NT2/D1 (cell line): ENCODE results near the gene TMEM204.

ENCODE experiments used
- DNase-seq: peaks from one replicate; pipeline ENCODE4 v3.0.0-alpha.2; 2011; ENCODE audit warnings: low read depth, low spot score
- H3K27me3 ChIP-seq: 2 replicates; pipeline ENCODE4 v1.6.0; 2011; ENCODE audit warnings: mild to moderate bottlenecking; ENCODE audit not compliant: insufficient read length, insufficient read depth
- H3K36me3 ChIP-seq: 2 replicates; pipeline ENCODE4 v1.6.1; 2011; ENCODE audit warnings: mild to moderate bottlenecking, low read length, mixed read lengths; ENCODE audit not compliant: insufficient read depth, insufficient read length
- H3K4me1 ChIP-seq: 2 replicates; pipeline ENCODE4 v1.5.1; 2011; ENCODE audit not compliant: insufficient read depth, insufficient read length
- H3K4me3 ChIP-seq: 2 replicates; pipeline ENCODE4 v1.5.1; 2011; ENCODE audit warnings: low read depth; ENCODE audit not compliant: insufficient read length
- H3K9ac ChIP-seq: 2 replicates; pipeline ENCODE4 v1.6.0; 2011; ENCODE audit warnings: low read depth; ENCODE audit not compliant: insufficient read length
- H3K9me3 ChIP-seq: 2 replicates; pipeline ENCODE4 v1.5.1; 2011; ENCODE audit warnings: mild to moderate bottlenecking, low read length; ENCODE audit not compliant: insufficient read depth
- SUZ12 ChIP-seq: IDR thresholded peaks from 2 replicates; pipeline ENCODE4 v1.6.1; 2011; ENCODE audit not compliant: insufficient read length, insufficient read depth; ENCODE audit errors: extremely low read depth
- YY1 ChIP-seq: IDR thresholded peaks from 2 replicates; pipeline ENCODE4 v1.6.1; 2011; ENCODE audit not compliant: insufficient read length, insufficient read depth
- ZNF274 ChIP-seq: IDR thresholded peaks from 2 replicates; pipeline ENCODE4 v1.6.1; 2011; ENCODE audit warnings: mild to moderate bottlenecking, low read depth, low read length

The TMEM204 gene

GRCh38 chr16:1537763-1538289 is 4.4 kb downstream of the TMEM204 start:
- no peaks in the 10 kb centered on the region for H3K27me3 ChIP-seq
- DNase-seq, result no peak

GRCh38 chr16:1538804-1539520 is 5.5 kb downstream of the TMEM204 start:
- DNase-seq, result no peak
- TF ChIP-seq YY1 (no peak), SUZ12 (no peak), ZNF274 (no peak)
- Histone ChIP-seq H3K9ac (no peak overlapping the region), H3K4me1 (peaks cover 20% of the 10 kb centered on the region), H3K36me3 (no peaks in the 10 kb centered on the region), H3K4me3 (no peak overlapping the region), H3K9me3 (no peaks in the 10 kb centered on the region), H3K27me3 (no peaks in the 10 kb centered on the region)

More at GRCh38 chr16:1537763-1538289, 4.4 kb downstream of the TMEM204 start:
- Histone ChIP-seq H3K9me3 (no peaks in the 10 kb centered on the region), H3K4me1 (peaks cover 24% of the 10 kb centered on the region), H3K36me3 (no peaks in the 10 kb centered on the region), H3K9ac (no peak overlapping the region), H3K4me3 (no peak overlapping the region)
- no peak for TF ChIP-seq YY1
- TF ChIP-seq SUZ12, result no peak
- no peak for TF ChIP-seq ZNF274

- no peak overlapping the region for H3K9ac ChIP-seq
- peaks cover 18% of the 10 kb centered on the region for H3K4me1 ChIP-seq
- TF ChIP-seq ZNF274, result no peak
- TF ChIP-seq SUZ12, result no peak
- H3K36me3 ChIP-seq, result no peaks in the 10 kb centered on the region
- no peak for DNase-seq
- no peaks in the 10 kb centered on the region for H3K27me3 ChIP-seq
- H3K4me3 ChIP-seq, result no peak overlapping the region
- H3K9me3 ChIP-seq, result no peaks in the 10 kb centered on the region
Measured at GRCh38 chr16:1539720-1540555, 6.5 kb downstream of the TMEM204 start.

GRCh38 chr16:1540556-1540855 is 7.0 kb downstream of the TMEM204 start:
- H3K4me3 ChIP-seq, result no peak overlapping the region
- DNase-seq, result no peak
- H3K9me3 ChIP-seq, result no peaks in the 10 kb centered on the region
- no peak for TF ChIP-seq ZNF274
- TF ChIP-seq SUZ12, result no peak
- TF ChIP-seq YY1, result no peak
- H3K9ac ChIP-seq, result no peak overlapping the region
- H3K4me1 ChIP-seq, result peaks cover 18% of the 10 kb centered on the region
- no peaks in the 10 kb centered on the region for H3K27me3 ChIP-seq
- no peaks in the 10 kb centered on the region for H3K36me3 ChIP-seq

- H3K36me3 ChIP-seq, result no peaks in the 10 kb centered on the region
- H3K9me3 ChIP-seq, result no peaks in the 10 kb centered on the region
- no peak for TF ChIP-seq YY1
- TF ChIP-seq ZNF274, result no peak
- H3K4me3 ChIP-seq, result no peak overlapping the region
- H3K27me3 ChIP-seq, result no peaks in the 10 kb centered on the region
- no peak for DNase-seq
- no peak overlapping the region for H3K9ac ChIP-seq
- H3K4me1 ChIP-seq, result peaks cover 18% of the 10 kb centered on the region
Measured at GRCh38 chr16:1541293-1542165, 8.1 kb downstream of the TMEM204 start.

GRCh38 chr16:1542166-1542500 is 8.7 kb downstream of the TMEM204 start:
- Histone ChIP-seq H3K9me3 (no peaks in the 10 kb centered on the region), H3K27me3 (no peaks in the 10 kb centered on the region), H3K4me3 (no peak overlapping the region), H3K4me1 (peaks cover 17% of the 10 kb centered on the region), H3K9ac (no peak overlapping the region), H3K36me3 (peaks cover 3% of the 10 kb centered on the region)
- no peak for DNase-seq
- TF ChIP-seq SUZ12, result no peak
- TF ChIP-seq YY1, result no peak
- no peak for TF ChIP-seq ZNF274
